Motor neuron (in vitro differentiated cells): ENCODE data around the gene DDX43. TPM values are rescaled to one million over a fixed set of nuclear protein-coding genes. Genes with fewer than 3 reads are reported as not detected.

Experiments used
- ATAC-seq, 8 experiments: fragments of 200-7000 bp; cut with Tn5 transposase; replicated peaks in 6 of 8; 2 replicates each; pipeline ENCODE4 v1.8.0; 2021; ENCODE audit warnings: mild to moderate bottlenecking in 8 of 8, moderate library complexity in 8 of 8
- H3K27ac ChIP-seq, 2 donors: fragments of 250-450 bp; sonication (Bioruptor Pico); 2 replicates each; pipeline ENCODE4 v1.9.0; 2021; ENCODE audit warnings: antibody characterized with exemption in 2 of 2, mild to moderate bottlenecking in 2 of 2, moderate library complexity in 1 of 2
- H3K4me1 ChIP-seq, 2 donors: fragments of 250-450 bp; sonication (Bioruptor Pico); replicated peaks in 1 of 2; 2 replicates each; pipeline ENCODE4 v1.6.1; 2021; ENCODE audit warnings: antibody characterized with exemption in 2 of 2, mild to moderate bottlenecking in 2 of 2, moderate library complexity in 1 of 2
- H3K4me3 ChIP-seq, 5 donors: fragments of 250-450 bp; sonication (Bioruptor Pico); 2 replicates each; pipeline ENCODE4 v1.9.0; 2021; ENCODE audit warnings: antibody characterized with exemption in 5 of 5, mild to moderate bottlenecking in 5 of 5, moderate library complexity in 4 of 5
- WGBS, 10 experiments: fragments of 450-650 bp; shearing (Covaris generic); methylation state at CpG; one replicate each; pipeline ENCODE4 v1.0.0; 2022; 5-methylcytosine and 5-hydroxymethylcytosine counted together
- in situ Hi-C, 9 experiments: fragments of 400-800 bp; cut with MboI; loops; one replicate each; pipeline ENCODE4 v1.15.0; 2021; ENCODE audit warnings: low sequenced_read_pairs in 9 of 9, low pct_unique_long_range_greater_than_20kb in 2 of 9; ENCODE audit not compliant: unreplicated experiment in 9 of 9
- total RNA-seq, 8 experiments: library from RNA; unstranded; fragments of 300-600 nt; gene quantifications; 2 replicates each; pipeline versions ENCODE4 v1.2.3 to v1.2.4, GENCODE V29; 2022

DDX43 gene
- under 1 TPM in 1 of 8 experiments, not detected in 7; 0.33 TPM for total RNA-seq

DNA sequence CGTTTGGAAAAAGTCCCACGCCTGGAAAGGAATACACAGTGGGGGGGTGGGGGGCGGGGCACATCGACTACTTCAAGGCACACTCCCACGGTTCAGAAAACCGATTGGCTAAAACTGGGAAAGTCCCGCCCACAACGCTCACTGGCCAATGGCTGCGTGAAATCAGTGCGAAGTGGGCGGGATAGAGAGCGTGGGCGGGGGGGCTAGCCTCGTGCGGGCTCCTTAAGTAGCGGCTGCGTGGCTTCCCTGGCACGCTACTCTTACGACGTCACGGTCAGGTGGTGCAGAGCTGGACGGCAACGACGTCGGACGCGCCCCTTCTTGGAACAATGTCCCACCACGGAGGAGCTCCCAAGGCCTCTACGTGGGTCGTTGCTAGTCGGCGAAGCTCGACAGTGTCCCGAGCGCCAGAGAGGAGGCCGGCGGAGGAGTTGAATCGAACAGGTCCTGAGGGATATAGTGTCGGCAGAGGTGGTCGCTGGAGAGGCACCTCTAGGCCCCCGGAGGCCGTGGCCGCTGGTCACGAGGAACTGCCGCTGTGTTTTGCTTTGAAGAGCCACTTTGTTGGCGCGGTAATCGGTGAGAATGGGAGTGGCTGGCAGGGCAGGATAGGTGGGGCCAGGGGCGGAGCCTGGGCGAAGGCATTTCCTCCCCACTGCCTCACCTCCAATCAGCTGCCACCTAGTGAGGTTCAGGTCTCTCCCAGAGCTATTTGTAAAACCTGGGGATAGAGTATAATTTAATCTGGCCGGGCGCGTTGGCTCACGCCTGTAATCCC is at the start of gene DDX43:
DDX43 (plus strand) TSS at position 252 of the 778 bp plus-strand sequence; CDS start at position 330, 78 bp downstream.
- WGBS, 10 experiments = 89 to 100% (median 94%) methylated on average over 2 to 14 of the region's 54 CpGs; no CpG with 5 or more reads in 3 of the 10 experiments
- in situ Hi-C loops = no loop called here
- Histone ChIP-seq H3K4me1 (no peaks in the 10 kb centered on the region), H3K27ac (no peak within 1 kb of the TSS), H3K4me3 (no peak within 1 kb of the TSS)
- peak in 1 of 8 experiments; percentile 56 for ATAC-seq

DNA sequence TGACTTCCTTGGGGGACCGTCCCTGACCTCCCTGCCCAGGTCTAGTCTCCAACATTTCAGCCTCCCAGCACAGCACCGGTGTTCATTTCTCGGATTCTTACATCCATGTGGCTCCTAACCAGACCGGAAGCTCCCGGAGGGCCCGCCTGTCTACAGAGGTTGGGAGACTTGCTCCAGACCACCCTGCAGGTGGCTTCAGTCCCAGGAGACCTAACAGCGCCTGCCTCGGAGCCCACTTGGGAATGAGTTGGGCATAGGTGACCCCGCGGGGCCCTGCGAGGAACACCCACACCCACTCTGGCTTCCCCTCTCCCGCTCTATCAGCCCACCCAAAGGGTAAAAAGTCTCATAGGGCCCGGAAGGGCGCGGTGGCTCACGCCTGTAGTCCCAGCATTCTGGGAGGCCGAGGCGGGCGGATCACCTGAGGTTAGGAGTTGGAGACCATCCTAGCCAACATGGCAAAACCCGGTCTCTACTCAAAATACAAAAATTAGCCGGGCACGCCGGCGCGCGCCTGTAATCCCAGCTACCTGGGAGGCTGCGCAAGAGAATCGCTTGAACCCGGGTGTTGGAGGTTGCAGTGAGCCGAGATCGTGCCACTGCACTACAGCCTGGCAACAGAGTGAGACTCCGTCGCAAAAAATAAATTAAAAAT is 46.0 kb upstream of the DDX43 start:
- no peak for ATAC-seq
- Histone ChIP-seq H3K4me1 (peaks cover 0 to 4% of the 10 kb centered on the region in 2 donors), H3K27ac (no peak overlapping the region), H3K4me3 (no peak overlapping the region)
- 0 to 100% (median 55%) methylated on average over 2 to 23 of the region's 33 CpGs; no CpG with 5 or more reads in 2 of the 10 experiments for WGBS, 10 experiments
- in situ Hi-C loops = no loop called here

GRCh38 chr6:73349311-73349710 is 45.3 kb upstream of the DDX43 start:
- 5 to 75% (median 18%) methylated on average over 1 to 6 of the region's 6 CpGs for WGBS, 10 experiments
- in situ Hi-C loops = no loop called here
- peaks cover 0 to 4% of the 10 kb centered on the region in 2 donors for H3K4me1 ChIP-seq
- no peak overlapping the region for H3K27ac ChIP-seq
- no peak overlapping the region for H3K4me3 ChIP-seq
- peak in 2 of 8 experiments; percentile 38 to 51 for ATAC-seq

DNA sequence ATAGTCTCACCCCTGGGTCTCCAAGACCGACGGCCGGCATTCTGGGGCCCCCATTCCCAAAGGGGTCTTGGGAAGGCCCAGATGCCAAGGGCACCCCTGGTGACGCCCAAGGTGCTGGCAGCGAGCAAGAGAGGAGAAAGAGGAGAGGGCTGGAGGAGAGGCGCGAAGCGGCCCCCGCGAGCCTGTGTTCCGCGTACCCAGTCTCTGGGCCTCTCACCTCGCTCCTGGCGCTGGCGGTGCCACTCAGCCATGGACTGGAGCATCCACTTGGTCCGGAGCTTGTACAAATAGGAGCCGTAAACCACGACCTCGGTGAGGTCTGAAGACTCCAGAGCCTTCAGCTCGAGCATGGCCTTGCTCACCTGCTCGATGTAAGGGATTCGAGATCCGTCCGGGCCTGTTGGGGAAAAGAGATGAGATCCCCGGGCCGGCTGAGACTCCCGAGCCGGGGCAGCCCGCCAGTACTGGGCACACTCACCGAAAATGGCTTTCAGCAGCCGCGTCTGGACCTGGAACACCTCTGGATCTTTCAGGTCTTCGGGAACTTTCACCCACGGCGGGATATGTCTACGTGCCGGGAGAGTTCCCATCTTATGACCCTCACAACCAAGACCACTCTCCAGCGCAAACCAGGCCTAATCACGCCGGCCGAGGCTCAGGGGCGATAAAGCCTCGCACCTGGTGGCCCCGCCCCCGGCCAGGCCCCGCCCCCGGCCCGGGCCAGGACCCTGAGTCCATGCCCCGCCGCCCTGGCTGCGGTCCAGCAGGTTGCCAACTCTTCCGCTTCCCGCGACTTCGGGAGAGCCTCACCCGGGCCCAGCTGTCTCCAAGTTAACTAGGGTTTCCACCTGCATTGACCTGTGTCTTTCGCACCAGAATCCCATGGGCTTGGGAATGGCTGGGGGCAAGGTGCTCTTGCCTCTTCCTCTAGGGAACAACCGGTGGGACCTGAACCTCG is 40.7 kb upstream of the DDX43 start, which contains the start of gene DPPA5:
DPPA5 (minus strand) TSS at position 641 of the 958 bp plus-strand sequence; CDS start at position 590, 51 bp downstream.
- WGBS, 10 experiments = 60 to 100% (median 89%) methylated on average over 1 to 25 of the region's 59 CpGs; no CpG with 5 or more reads in 3 of the 10 experiments
- H3K27ac ChIP-seq = no peak within 1 kb of the TSS
- ATAC-seq = no peak
- H3K4me3 ChIP-seq = no peak within 1 kb of the TSS
- in situ Hi-C loops = no loop called here
- H3K4me1 ChIP-seq = peaks cover 0 to 2% of the 10 kb centered on the region in 2 donors

DNA sequence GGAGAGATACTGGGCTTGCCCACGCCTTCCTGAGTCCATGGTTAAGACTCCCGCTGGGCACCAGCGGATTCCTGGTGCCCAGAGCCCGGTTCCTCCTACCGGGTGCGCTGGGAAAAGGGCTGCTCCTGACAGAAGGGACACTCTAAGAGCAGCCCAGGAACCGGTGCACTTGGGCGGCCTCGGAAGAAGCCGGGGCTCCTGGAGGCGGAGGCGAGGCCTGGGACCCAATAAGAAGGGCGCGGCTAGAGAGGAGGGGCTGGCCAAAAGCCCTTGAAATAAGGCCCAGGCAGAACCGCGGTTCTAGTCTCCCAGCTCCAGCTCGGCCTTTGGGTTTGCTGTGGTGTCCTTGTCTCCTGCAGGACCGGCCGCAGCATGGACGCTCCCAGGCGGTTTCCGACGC is 32.3 kb upstream of the DDX43 start, which contains the start of gene KHDC3L:
KHDC3L (plus strand) TSS at position 301 of the 400 bp plus-strand sequence; CDS start at position 373, 72 bp downstream.
- H3K4me1 ChIP-seq = no peaks in the 10 kb centered on the region
- no peak within 1 kb of the TSS for H3K27ac ChIP-seq
- 80 to 100% (median 93%) methylated on average over 1 to 8 of the region's 23 CpGs; no CpG with 5 or more reads in 3 of the 10 experiments for WGBS, 10 experiments
- in situ Hi-C loops = no loop called here
- no peak within 1 kb of the TSS for H3K4me3 ChIP-seq
- no peak for ATAC-seq

- no peak for ATAC-seq
- 89 to 100% (median 95%) methylated on average over 1 to 5 of the region's 31 CpGs; no CpG with 5 or more reads in 6 of the 10 experiments for WGBS, 10 experiments
- in situ Hi-C loops = no loop called here
These were observed 31.6 kb upstream of the DDX43 start for GRCh38 chr6:73362869-73363536.

DNA sequence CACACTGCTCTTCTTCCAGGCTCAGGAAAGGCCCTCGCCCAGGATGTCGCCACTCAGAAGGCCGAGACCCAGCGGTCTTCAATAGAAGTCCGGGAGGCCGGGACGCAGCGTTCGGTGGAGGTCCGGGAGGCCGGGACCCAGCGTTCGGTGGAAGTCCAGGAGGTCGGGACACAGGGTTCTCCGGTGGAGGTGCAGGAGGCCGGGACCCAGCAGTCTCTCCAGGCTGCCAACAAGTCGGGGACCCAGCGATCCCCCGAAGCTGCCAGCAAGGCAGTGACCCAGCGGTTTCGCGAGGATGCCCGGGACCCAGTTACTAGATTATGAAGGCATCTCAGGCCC is 31.1 kb upstream of the DDX43 start:
- Histone ChIP-seq H3K27ac (no peak overlapping the region), H3K4me3 (no peak overlapping the region), H3K4me1 (no peaks in the 10 kb centered on the region)
- in situ Hi-C loops = no loop called here
- WGBS, 10 experiments = 94 to 97% (median 95%) methylated on average over 8 to 11 of the region's 23 CpGs; no CpG with 5 or more reads in 7 of the 10 experiments
- no peak for ATAC-seq

More at GRCh38 chr6:73362869-73363536, 31.6 kb upstream of the DDX43 start:
- Histone ChIP-seq H3K4me3 (no peak overlapping the region), H3K27ac (no peak overlapping the region), H3K4me1 (no peaks in the 10 kb centered on the region)

- WGBS, 10 experiments = 40 to 100% (median 91%) methylated on average over 1 to 7 of the region's 14 CpGs; no CpG with 5 or more reads in 2 of the 10 experiments
- Histone ChIP-seq H3K4me1 (no peaks in the 10 kb centered on the region), H3K27ac (no peak overlapping the region), H3K4me3 (no peak overlapping the region)
- in situ Hi-C loops = no loop called here
- no peak for ATAC-seq
These were observed 30.5 kb upstream of the DDX43 start for GRCh38 chr6:73364121-73364520.

GRCh38 chr6:73364549-73364948 is 30.1 kb upstream of the DDX43 start:
- Histone ChIP-seq H3K4me3 (no peak overlapping the region), H3K27ac (no peak overlapping the region), H3K4me1 (no peaks in the 10 kb centered on the region)
- ATAC-seq = no peak
- WGBS, 10 experiments = 33 to 100% (median 83%) methylated on average over 1 to 7 of the region's 9 CpGs
- in situ Hi-C loops = no loop called here

GRCh38 chr6:73367761-73368355 is 26.8 kb upstream of the DDX43 start:
- H3K4me1 ChIP-seq = no peaks in the 10 kb centered on the region
- in situ Hi-C loops = no loop called here
- ATAC-seq = no peak
- WGBS, 10 experiments = 32 to 92% (median 67%) methylated on average over 2 to 13 of the region's 16 CpGs
- no peak overlapping the region for H3K27ac ChIP-seq
- no peak overlapping the region for H3K4me3 ChIP-seq

DNA sequence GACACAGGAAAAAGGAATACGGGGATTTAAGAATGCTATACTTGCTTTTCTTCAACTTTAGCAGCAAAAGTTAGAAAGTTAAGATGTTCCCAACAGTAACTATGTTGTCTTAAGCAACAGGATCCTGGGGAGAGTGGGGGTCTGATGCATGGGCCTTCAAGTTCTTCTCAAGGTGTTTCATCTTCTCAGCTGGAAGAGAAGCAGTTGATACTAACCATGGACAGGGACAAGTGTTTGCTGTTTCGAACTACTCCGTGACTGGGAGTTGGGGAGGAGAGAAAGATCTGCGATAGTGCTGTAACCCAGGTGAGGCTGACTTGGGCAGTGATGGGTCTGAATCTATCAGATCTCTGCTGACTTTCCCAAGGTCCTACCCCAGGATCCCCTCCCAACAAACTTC is 26.0 kb upstream of the DDX43 start:
- Histone ChIP-seq H3K4me3 (no peak overlapping the region), H3K4me1 (no peaks in the 10 kb centered on the region), H3K27ac (no peak overlapping the region)
- no peak for ATAC-seq
- 17 to 100% (median 87%) methylated on average over 1 to 4 of the region's 4 CpGs; no CpG with 5 or more reads in 1 of the 10 experiments for WGBS, 10 experiments
- in situ Hi-C loops = no loop called here

- no peak overlapping the region for H3K27ac ChIP-seq
- 57 to 93% (median 89%) methylated on average over 3 to 14 of the region's 14 CpGs; no CpG with 5 or more reads in 3 of the 10 experiments for WGBS, 10 experiments
- in situ Hi-C loops = no loop called here
These were observed 25.5 kb upstream of the DDX43 start for GRCh38 chr6:73369157-73369556.

More at GRCh38 chr6:73369157-73369556, 25.5 kb upstream of the DDX43 start:
- no peak overlapping the region for H3K4me3 ChIP-seq
- no peaks in the 10 kb centered on the region for H3K4me1 ChIP-seq
- no peak for ATAC-seq
